GM19351 (cell line): ENCODE data around the gene LDLR.
"Not testable (repeated sequence)": the region's sequence is repeated elsewhere in the genome, so short reads cannot be mapped to it uniquely, and the experiment has no call there.

Source experiments
- ATAC-seq: cut with Tn5 transposase; IDR thresholded peaks from one replicate; pipeline ENCODE4 v1.9.1; 2021; ENCODE audit warnings: mild to moderate bottlenecking, moderate library complexity; ENCODE audit not compliant: unreplicated experiment

The LDLR gene

GRCh38 chr19:11138601-11139300 lies 49.5 kb downstream of the LDLR start:
- no peak for ATAC-seq

- not testable (repeated sequence) for ATAC-seq
Observed at GRCh38 chr19:11140023-11140538, 50.8 kb downstream of the LDLR start.

GRCh38 chr19:11140896-11141295 lies 51.6 kb downstream of the LDLR start:
- no peak for ATAC-seq

- ATAC-seq: no peak
Observed at GRCh38 chr19:11141937-11142527, 52.8 kb downstream of the LDLR start.

- ATAC-seq: no peak
Observed at GRCh38 chr19:11142528-11143171, 53.4 kb downstream of the LDLR start.

GRCh38 chr19:11145536-11145924 lies 56.3 kb downstream of the LDLR start:
- no peak for ATAC-seq

- ATAC-seq: no peak
Observed at GRCh38 chr19:11148001-11148400, 58.7 kb downstream of the LDLR start.

GRCh38 chr19:11151181-11151580 lies 61.9 kb downstream of the LDLR start:
- ATAC-seq: no peak

GRCh38 chr19:11152318-11153062 lies 63.2 kb downstream of the LDLR start:
- no peak for ATAC-seq

- no peak for ATAC-seq
Observed at GRCh38 chr19:11154683-11155047, 65.4 kb downstream of the LDLR start.

- ATAC-seq: peak; percentile 96
Observed at GRCh38 chr19:11155373-11156120, 66.3 kb downstream of the LDLR start, which contains the start of gene SPC24. Gene SPC24 (minus strand): TSS chr19:11155782. CDS start chr19:11155776, 6 bp downstream.

GRCh38 chr19:11159598-11160439 lies 70.6 kb downstream of the LDLR start:
- ATAC-seq: no peak

- not testable (repeated sequence) for ATAC-seq
Observed at GRCh38 chr19:11160440-11160768, 71.1 kb downstream of the LDLR start.

- no peak for ATAC-seq
Observed at GRCh38 chr19:11164296-11164695, 75.0 kb downstream of the LDLR start.

- ATAC-seq: no peak
Observed at GRCh38 chr19:11164879-11165406, 75.7 kb downstream of the LDLR start.

GRCh38 chr19:11165486-11166030 lies 76.3 kb downstream of the LDLR start:
- ATAC-seq: no peak

GRCh38 chr19:11166281-11167142 lies 77.2 kb downstream of the LDLR start:
- ATAC-seq: no peak

GRCh38 chr19:11168568-11168967 lies 79.3 kb downstream of the LDLR start:
- no peak for ATAC-seq
